ENCODE measurements around the gene MPDU1.

- TF ChIP-seq EZH2 (IDR thresholded peaks at IDR 0.05) (no peak), POLR2AphosphoS5 (IDR thresholded peaks at IDR 0.05; ENCODE audit: borderline replicate concordance, low read depth, low read length) (no peak)
These were observed 1.0 kb upstream of the MPDU1 start for GRCh38 chr17:7582396-7583252.
